Ishikawa (cell line): ENCODE results near the gene NEGR1.

ENCODE experiments used
- EP300 ChIP-seq: IDR thresholded peaks from 2 replicates; pipeline ENCODE4 v1.6.1; 2012; ENCODE audit warnings: borderline replicate concordance
- MAX ChIP-seq: IDR thresholded peaks from 2 replicates; pipeline ENCODE4 v1.6.1; 2012
- RAD21 ChIP-seq: IDR thresholded peaks from 2 replicates; pipeline ENCODE4 v1.6.1; 2012; ENCODE audit warnings: low read depth
- REST ChIP-seq: IDR thresholded peaks from 2 replicates; pipeline ENCODE4 v1.6.1; 2012; ENCODE audit warnings: low read depth, mild to moderate bottlenecking
- TAF1 ChIP-seq: IDR thresholded peaks from 2 replicates; pipeline ENCODE4 v1.6.1; 2012; ENCODE audit warnings: low read depth, mild to moderate bottlenecking
- TEAD4 ChIP-seq: IDR thresholded peaks from 2 replicates; pipeline ENCODE4 v1.6.1; 2012

- TF ChIP-seq TEAD4, result no peak
- TF ChIP-seq REST, result no peak
- no peak for TF ChIP-seq RAD21
- no peak for TF ChIP-seq MAX
- no peak for TF ChIP-seq TAF1
- no peak for TF ChIP-seq EP300
Observed at GRCh38 chr1:71424536-71424935, 857.8 kb downstream of the NEGR1 start.
